H1 (cell line): ENCODE measurements around the gene CYSRT1. TPM values are rescaled to one million over a fixed set of nuclear protein-coding genes. Genes with fewer than 3 reads are reported as not detected.

Source experiments
- CBX5 ChIP-seq: fragments of 300-800, 300-1000 bp; sonication (generic); IDR thresholded peaks from 2 replicates; pipeline ENCODE4 v1.7.1; 2016; ENCODE audit warnings: antibody characterized with exemption, low read length, low read depth
- E2F6 ChIP-seq: IDR thresholded peaks from 2 replicates; pipeline ENCODE4 v1.6.1; 2012; ENCODE audit warnings: inconsistent platforms
- FOSL1 ChIP-seq: IDR thresholded peaks from 2 replicates; pipeline ENCODE4 v1.6.1; 2011; ENCODE audit warnings: mild to moderate bottlenecking, low read depth, low read length, moderate library complexity; ENCODE audit not compliant: insufficient read depth
- HDAC6 ChIP-seq: IDR thresholded peaks from one replicate; pipeline ENCODE4 v1.7.1; 2012; ENCODE audit warnings: low read depth, mild to moderate bottlenecking, inconsistent platforms, low read length, moderate library complexity
- polyA plus RNA-seq, 7 experiments: library from polyadenylated mRNA; depleted of rRNA in 3 of 7; stranded (reverse) in 5 of 7; unstranded in 2 of 7; fragments of >200 nt in 5 of 7; fragments of 200-250 nt in 2 of 7; gene quantifications; 1 replicate in 5 of 7; 2 replicates in 1 of 7; 4 replicates in 1 of 7; pipeline versions ENCODE4 v1.2.1 to v1.2.3, GENCODE V29; 2011 to 2013; ENCODE audit warnings: missing spikeins in 2 of 7, mixed read lengths in 2 of 7
- total RNA-seq: library from RNA; stranded (reverse); fragmentation: NEBNext Ultra II Directional; extraction: Animal tissue kit (Norgen Biotek cat#: 25700); gene quantifications from 2 replicates; pipeline ENCODE4 v1.2.1, GENCODE V29; 2021

CYSRT1 gene
- total and polyA plus RNA-seq, 2 of the 8 experiments (the other 6 are each of a cell fraction or from before 2014, with no cell fraction given) = 1.0 to 6.5 TPM

GRCh38 chr9:137218754-137219271, 6.2 kb upstream of the CYSRT1 start (continued):
- no peak for TF ChIP-seq E2F6
- no peak for TF ChIP-seq HDAC6
- TF ChIP-seq FOSL1 = no peak
- no peak for TF ChIP-seq CBX5
